ENCODE results near the gene NFYB. TPM values are rescaled to one million over a fixed set of nuclear protein-coding genes. Genes with fewer than 3 reads are reported as not detected.
"Not testable (repeated sequence)": the region's sequence is repeated elsewhere in the genome, so short reads cannot be mapped to it uniquely, and the experiment has no call there.

NFYB gene
- total and polyA plus RNA-seq, 12 donors, result 17.2 to 86.0 (median 50.1) TPM

- TF ChIP-seq CTCF (IDR thresholded peaks at IDR 0.05), result no peak
- TF ChIP-seq POLR2A (IDR thresholded peaks at IDR 0.05), result no peak
- Histone ChIP-seq H3K27me3 (no peaks in the 10 kb centered on the region), H3K4me1 (replicated peaks in 1 of 2) (peaks cover 0 to 7% of the 10 kb centered on the region in 2 donors), H3K27ac (peak overlapping the region in 1 of 5 donors; percentile 3), H3K4me3 (no peak overlapping the region), H3K36me3 (replicated peaks in 1 of 2) (no peaks in the 10 kb centered on the region), H3K9me3 (replicated peaks in 1 of 3) (no peaks in the 10 kb centered on the region)
- DNase-seq, result no peak
- intact Hi-C loops (cut with DNase I), result no loop called here
- WGBS, 4 donors, result 83 to 91% (median 86%) methylated on average over 5 to 6 of the region's 6 CpGs
Observed at GRCh38 chr12:104166465-104166864, 28.5 kb upstream of the NFYB start.

GRCh38 chr12:104165801-104166200, 27.8 kb upstream of the NFYB start:
- intact Hi-C loops (cut with DNase I), result no loop called here
- Histone ChIP-seq H3K36me3 (replicated peaks in 1 of 2) (no peaks in the 10 kb centered on the region), H3K27ac (peak overlapping the region in 2 of 5 donors; percentile 3 to 14), H3K27me3 (no peaks in the 10 kb centered on the region), H3K4me3 (no peak overlapping the region), H3K4me1 (replicated peaks in 1 of 2) (no peaks in the 10 kb centered on the region), H3K9me3 (replicated peaks in 1 of 3) (no peaks in the 10 kb centered on the region)
- 70 to 90% (median 79%) methylated on average over 2 of the region's 2 CpGs for WGBS, 4 donors
- DNase-seq, result no peak
- TF ChIP-seq POLR2A (IDR thresholded peaks at IDR 0.05), result no peak
- TF ChIP-seq CTCF (IDR thresholded peaks at IDR 0.05), result no peak

GRCh38 chr12:104164634-104165033, 26.6 kb upstream of the NFYB start:
- intact Hi-C loops (cut with DNase I), result no loop called here
- Histone ChIP-seq H3K9me3 (replicated peaks in 1 of 3) (no peaks in the 10 kb centered on the region), H3K27me3 (no peaks in the 10 kb centered on the region), H3K27ac (no peak overlapping the region), H3K4me1 (replicated peaks in 1 of 2) (no peaks in the 10 kb centered on the region), H3K36me3 (replicated peaks in 1 of 2) (no peaks in the 10 kb centered on the region), H3K4me3 (no peak overlapping the region)
- DNase-seq, result no peak
- no peak for TF ChIP-seq CTCF (IDR thresholded peaks at IDR 0.05)
- no peak for TF ChIP-seq POLR2A (IDR thresholded peaks at IDR 0.05)
- WGBS, 4 donors, result 44 to 91% (median 55%) methylated on average over 1 of the region's 1 CpG

GRCh38 chr12:104163631-104164030, 25.6 kb upstream of the NFYB start:
- no peak for DNase-seq

GRCh38 chr12:104163028-104163427, 25.0 kb upstream of the NFYB start:
- not testable (repeated sequence) for H3K9me3 ChIP-seq (replicated peaks in 1 of 3)

More at GRCh38 chr12:104163631-104164030, 25.6 kb upstream of the NFYB start:
- no peaks in the 10 kb centered on the region for H3K4me1 ChIP-seq (replicated peaks in 1 of 2)
- WGBS, 4 donors, result 53 to 79% (median 77%) methylated on average over 2 to 4 of the region's 4 CpGs
- no peaks in the 10 kb centered on the region for H3K27me3 ChIP-seq
- H3K4me3 ChIP-seq, result no peak overlapping the region
- intact Hi-C loops (cut with DNase I), result no loop called here
- TF ChIP-seq CTCF (IDR thresholded peaks at IDR 0.05) (no peak), POLR2A (IDR thresholded peaks at IDR 0.05) (no peak)
- H3K27ac ChIP-seq, result no peak overlapping the region
- no peaks in the 10 kb centered on the region for H3K36me3 ChIP-seq (replicated peaks in 1 of 2)
- H3K9me3 ChIP-seq (replicated peaks in 1 of 3), result no peaks in the 10 kb centered on the region

More at GRCh38 chr12:104163028-104163427, 25.0 kb upstream of the NFYB start:
- intact Hi-C loops (cut with DNase I); H3K27me3 ChIP-seq; H3K4me3 ChIP-seq; DNase-seq; H3K4me1 ChIP-seq (replicated peaks in 1 of 2); H3K36me3 ChIP-seq (replicated peaks in 1 of 2); H3K27ac ChIP-seq: not testable (repeated sequence)
- 75 to 92% (median 85%) methylated on average over 3 of the region's 3 CpGs for WGBS, 4 donors

Measured in adrenal gland (tissue), 12 donors.